BLaER1 (cell line): ENCODE results near the gene CELF4.

Experiments used
- H3K27ac ChIP-seq: shearing (Covaris generic); formaldehyde crosslinking; 2 replicates; pipeline ENCODE4 v1.8.1; 2022
- H3K27me3 ChIP-seq: shearing (Covaris generic); formaldehyde crosslinking; 2 replicates; pipeline ENCODE4 v1.8.1; 2022
- H3K36me3 ChIP-seq: shearing (Covaris generic); formaldehyde crosslinking; 2 replicates; pipeline ENCODE4 v1.8.1; 2022
- H3K4me1 ChIP-seq: shearing (Covaris generic); formaldehyde crosslinking; 2 replicates; pipeline ENCODE4 v1.8.1; 2022
- H3K4me2 ChIP-seq: shearing (Covaris generic); formaldehyde crosslinking; 2 replicates; pipeline ENCODE4 v1.8.1; 2022
- H3K4me3 ChIP-seq: shearing (Covaris generic); formaldehyde crosslinking; 2 replicates; pipeline ENCODE4 v1.8.1; 2022
- H3K9ac ChIP-seq: shearing (Covaris generic); formaldehyde crosslinking; 2 replicates; pipeline ENCODE4 v1.8.1; 2022
- H3K9me3 ChIP-seq: shearing (Covaris generic); formaldehyde crosslinking; 2 replicates; pipeline ENCODE4 v1.8.1; 2022
- H4K20me1 ChIP-seq: shearing (Covaris generic); formaldehyde crosslinking; 2 replicates; pipeline ENCODE4 v1.8.1; 2022
- Cebpa-rat ChIP-seq: shearing (Covaris generic); IDR thresholded peaks from 2 replicates; pipeline ENCODE4 v1.8.1; 2022

Gene CELF4

GRCh38 chr18:37590346-37590745 lies 24.7 kb upstream of the CELF4 start:
- Histone ChIP-seq H3K9me3 (no peaks in the 10 kb centered on the region), H3K4me2 (no peak overlapping the region), H3K36me3 (no peaks in the 10 kb centered on the region), H3K9ac (no peak overlapping the region), H3K27ac (no peak overlapping the region), H3K4me1 (no peaks in the 10 kb centered on the region), H3K27me3 (no peaks in the 10 kb centered on the region), H3K4me3 (no peak overlapping the region), H4K20me1 (no peaks in the 10 kb centered on the region)
- TF ChIP-seq Cebpa-rat: no peak

GRCh38 chr18:37588289-37588688 lies 22.7 kb upstream of the CELF4 start:
- H3K27ac ChIP-seq: no peak overlapping the region
- H3K9ac ChIP-seq: no peak overlapping the region
- no peak overlapping the region for H3K4me2 ChIP-seq
- no peaks in the 10 kb centered on the region for H3K36me3 ChIP-seq
- no peak overlapping the region for H3K4me3 ChIP-seq
- H4K20me1 ChIP-seq: no peaks in the 10 kb centered on the region
- H3K9me3 ChIP-seq: no peaks in the 10 kb centered on the region
- no peak for TF ChIP-seq Cebpa-rat
- no peaks in the 10 kb centered on the region for H3K4me1 ChIP-seq
- no peaks in the 10 kb centered on the region for H3K27me3 ChIP-seq

GRCh38 chr18:37586656-37587225 lies 21.1 kb upstream of the CELF4 start:
- H3K27ac ChIP-seq: no peak overlapping the region
- no peaks in the 10 kb centered on the region for H3K4me1 ChIP-seq
- H3K9ac ChIP-seq: no peak overlapping the region
- H3K27me3 ChIP-seq: no peaks in the 10 kb centered on the region
- no peaks in the 10 kb centered on the region for H3K9me3 ChIP-seq
- no peak for TF ChIP-seq Cebpa-rat
- no peaks in the 10 kb centered on the region for H4K20me1 ChIP-seq
- no peak overlapping the region for H3K4me2 ChIP-seq
- no peaks in the 10 kb centered on the region for H3K36me3 ChIP-seq
- H3K4me3 ChIP-seq: no peak overlapping the region

GRCh38 chr18:37584952-37585695 lies 19.5 kb upstream of the CELF4 start:
- H3K4me2 ChIP-seq: no peak overlapping the region
- no peak for TF ChIP-seq Cebpa-rat
- no peak overlapping the region for H3K9ac ChIP-seq

GRCh38 chr18:37584217-37584616 lies 18.6 kb upstream of the CELF4 start:
- no peak overlapping the region for H3K27ac ChIP-seq
- H3K36me3 ChIP-seq: no peaks in the 10 kb centered on the region
- no peak overlapping the region for H3K9ac ChIP-seq
- H3K27me3 ChIP-seq: no peaks in the 10 kb centered on the region
- peaks cover 6% of the 10 kb centered on the region for H3K4me1 ChIP-seq
- no peak overlapping the region for H3K4me2 ChIP-seq
- H3K4me3 ChIP-seq: no peak overlapping the region
- no peaks in the 10 kb centered on the region for H4K20me1 ChIP-seq
- no peak for TF ChIP-seq Cebpa-rat
- no peaks in the 10 kb centered on the region for H3K9me3 ChIP-seq

More at GRCh38 chr18:37584952-37585695, 19.5 kb upstream of the CELF4 start:
- H3K4me3 ChIP-seq: no peak overlapping the region
- no peaks in the 10 kb centered on the region for H3K4me1 ChIP-seq
- no peaks in the 10 kb centered on the region for H4K20me1 ChIP-seq
- no peaks in the 10 kb centered on the region for H3K36me3 ChIP-seq
- H3K27me3 ChIP-seq: no peaks in the 10 kb centered on the region
- no peak overlapping the region for H3K27ac ChIP-seq
- H3K9me3 ChIP-seq: no peaks in the 10 kb centered on the region

GRCh38 chr18:37582261-37582660 lies 16.7 kb upstream of the CELF4 start:
- Histone ChIP-seq H3K27me3 (no peaks in the 10 kb centered on the region), H4K20me1 (no peaks in the 10 kb centered on the region), H3K4me1 (peaks cover 8% of the 10 kb centered on the region), H3K9ac (no peak overlapping the region), H3K9me3 (no peaks in the 10 kb centered on the region), H3K36me3 (no peaks in the 10 kb centered on the region), H3K27ac (no peak overlapping the region), H3K4me3 (no peak overlapping the region), H3K4me2 (no peak overlapping the region)
- no peak for TF ChIP-seq Cebpa-rat

GRCh38 chr18:37578886-37579513 lies 13.4 kb upstream of the CELF4 start:
- Histone ChIP-seq H3K4me2 (peak overlapping the region; percentile 36; the same call in 1 of the 2 replicates), H3K27ac (no peak overlapping the region), H3K4me3 (no peak overlapping the region), H3K9me3 (no peaks in the 10 kb centered on the region), H3K36me3 (no peaks in the 10 kb centered on the region), H3K4me1 (peaks cover 8% of the 10 kb centered on the region), H4K20me1 (no peaks in the 10 kb centered on the region), H3K27me3 (no peaks in the 10 kb centered on the region), H3K9ac (no peak overlapping the region)
- no peak for TF ChIP-seq Cebpa-rat

GRCh38 chr18:37578182-37578678 lies 12.6 kb upstream of the CELF4 start:
- Histone ChIP-seq H3K4me2 (no peak overlapping the region), H3K4me1 (peaks cover 8% of the 10 kb centered on the region), H3K27me3 (no peaks in the 10 kb centered on the region), H3K27ac (no peak overlapping the region), H3K36me3 (no peaks in the 10 kb centered on the region), H4K20me1 (no peaks in the 10 kb centered on the region), H3K9me3 (no peaks in the 10 kb centered on the region), H3K9ac (no peak overlapping the region), H3K4me3 (no peak overlapping the region)
- TF ChIP-seq Cebpa-rat: no peak

GRCh38 chr18:37577051-37577611 lies 11.5 kb upstream of the CELF4 start:
- no peak for TF ChIP-seq Cebpa-rat
- Histone ChIP-seq H3K27ac (no peak overlapping the region), H3K4me1 (peaks cover 8% of the 10 kb centered on the region), H3K4me3 (no peak overlapping the region), H3K9ac (no peak overlapping the region), H3K27me3 (no peaks in the 10 kb centered on the region), H3K4me2 (no peak overlapping the region), H3K9me3 (no peaks in the 10 kb centered on the region), H4K20me1 (no peaks in the 10 kb centered on the region), H3K36me3 (no peaks in the 10 kb centered on the region)

GRCh38 chr18:37575646-37576045 lies 10.0 kb upstream of the CELF4 start:
- peaks cover 8% of the 10 kb centered on the region for H3K4me1 ChIP-seq
- no peak overlapping the region for H3K4me2 ChIP-seq
- no peaks in the 10 kb centered on the region for H3K9me3 ChIP-seq
- H3K27me3 ChIP-seq: no peaks in the 10 kb centered on the region
- H4K20me1 ChIP-seq: no peaks in the 10 kb centered on the region
- H3K36me3 ChIP-seq: no peaks in the 10 kb centered on the region
- H3K4me3 ChIP-seq: no peak overlapping the region
- no peak for TF ChIP-seq Cebpa-rat
- H3K27ac ChIP-seq: no peak overlapping the region
- H3K9ac ChIP-seq: no peak overlapping the region
